Trophoblast cell (in vitro differentiated cells and primary cell): ENCODE measurements around the gene CNOT11. TPM values are rescaled to one million over a fixed set of nuclear protein-coding genes. Genes with fewer than 3 reads are reported as not detected.

Experiments
- DNase-seq, 2 donors: peaks; one replicate each; pipeline ENCODE4 v3.0.0-alpha.2; 2016
- H2AFZ ChIP-seq: 2 replicates; pipeline ENCODE4 v1.6.1; 2013; ENCODE audit warnings: low read length, moderate library complexity, mild to moderate bottlenecking; ENCODE audit not compliant: insufficient read depth, poor library complexity
- H2AK5ac ChIP-seq: 2 replicates; pipeline ENCODE4 v1.6.1; 2013; ENCODE audit warnings: mild to moderate bottlenecking, low read length
- H2BK120ac ChIP-seq: 2 replicates; pipeline ENCODE4 v1.6.1; 2013; ENCODE audit warnings: low read length, mild to moderate bottlenecking, moderate library complexity; ENCODE audit not compliant: insufficient read depth, poor library complexity
- H2BK12ac ChIP-seq: 2 replicates; pipeline ENCODE4 v1.6.1; 2013; ENCODE audit warnings: mild to moderate bottlenecking, low read length, moderate library complexity
- H2BK5ac ChIP-seq: 2 replicates; pipeline ENCODE4 v1.6.1; 2013; ENCODE audit warnings: low read length, low read depth, moderate library complexity, mild to moderate bottlenecking; ENCODE audit not compliant: poor library complexity
- H3K14ac ChIP-seq: 2 replicates; pipeline ENCODE4 v1.6.1; 2013; ENCODE audit warnings: mild to moderate bottlenecking, low read length
- H3K18ac ChIP-seq: 2 replicates; pipeline ENCODE4 v1.6.1; 2013; ENCODE audit warnings: mild to moderate bottlenecking, low read length
- H3K23ac ChIP-seq: 2 replicates; pipeline ENCODE4 v1.6.1; 2013; ENCODE audit warnings: low read length
- H3K27ac ChIP-seq: 2 replicates; pipeline ENCODE4 v1.5.1; 2013; ENCODE audit warnings: low read depth, mild to moderate bottlenecking, inconsistent platforms, low read length, moderate library complexity
- H3K27me3 ChIP-seq: 2 replicates; pipeline ENCODE4 v1.6.1; 2013; ENCODE audit warnings: inconsistent platforms, mild to moderate bottlenecking, low read length, moderate library complexity; ENCODE audit not compliant: insufficient read depth
- H3K36me3 ChIP-seq, 2 experiments: 1 replicate in 1 of 2; 2 replicates in 1 of 2; pipeline ENCODE4 v1.6.1; 2013; ENCODE audit warnings: low read length in 2 of 2, mild to moderate bottlenecking in 2 of 2, moderate library complexity in 1 of 2; ENCODE audit not compliant: insufficient read depth in 2 of 2, control insufficient read depth in 1 of 2
- H3K4ac ChIP-seq: 2 replicates; pipeline ENCODE4 v1.6.1; 2013; ENCODE audit warnings: low read depth, mild to moderate bottlenecking, low read length, moderate library complexity
- H3K4me1 ChIP-seq, 2 experiments: 1 replicate in 1 of 2; 2 replicates in 1 of 2; pipeline ENCODE4 v1.6.1; 2013; ENCODE audit warnings: low read length in 2 of 2, mild to moderate bottlenecking in 2 of 2, moderate library complexity in 1 of 2; ENCODE audit not compliant: insufficient read depth in 2 of 2, control insufficient read depth in 1 of 2
- H3K4me2 ChIP-seq: 2 replicates; pipeline ENCODE4 v1.6.1; 2013; ENCODE audit warnings: inconsistent platforms, mild to moderate bottlenecking, low read length, moderate library complexity
- H3K4me3 ChIP-seq: 2 replicates; pipeline ENCODE4 v1.5.1; 2013; ENCODE audit warnings: mild to moderate bottlenecking, low read depth, low read length, inconsistent platforms
- H3K79me1 ChIP-seq: one replicate; pipeline ENCODE4 v1.6.1; 2013; ENCODE audit warnings: low read length
- H3K79me2 ChIP-seq: 2 replicates; pipeline ENCODE4 v1.6.1; 2013; ENCODE audit warnings: low read length, mild to moderate bottlenecking; ENCODE audit not compliant: control insufficient read depth, insufficient read depth, poor library complexity
- H3K9ac ChIP-seq: 2 replicates; pipeline ENCODE4 v1.6.1; 2013; ENCODE audit warnings: mild to moderate bottlenecking, low read length
- H3K9me3 ChIP-seq: 2 replicates; pipeline ENCODE4 v1.6.1; 2013; ENCODE audit warnings: low read depth, mild to moderate bottlenecking, control low read depth, inconsistent platforms, low read length; ENCODE audit not compliant: insufficient read depth
- H4K12ac ChIP-seq: 2 replicates; pipeline ENCODE4 v1.6.1; 2013; ENCODE audit warnings: low read depth, mild to moderate bottlenecking, low read length, moderate library complexity
- H4K8ac ChIP-seq: 2 replicates; pipeline ENCODE4 v1.6.1; 2013; ENCODE audit warnings: low read depth, mild to moderate bottlenecking, low read length, moderate library complexity
- H4K91ac ChIP-seq: one replicate; pipeline ENCODE4 v1.6.1; 2013; ENCODE audit warnings: low read depth, mild to moderate bottlenecking, low read length, moderate library complexity
- WGBS: extraction: QIAGEN DNeasy Blood & Tissue Kit; methylation state at CpG from one replicate; pipeline ENCODE4 v1.1.7; 2013; ENCODE audit warnings: missing lambda C conversion rate; ENCODE audit not compliant: insufficient read length, insufficient coverage; ENCODE audit errors: extremely low coverage; 5-methylcytosine and 5-hydroxymethylcytosine counted together
- polyA plus RNA-seq: library from polyadenylated mRNA; stranded (reverse); fragments of 200-250 nt; gene quantifications from 2 replicates; pipeline ENCODE4 v1.2.3, GENCODE V29; 2013

CNOT11 gene
- 48.6 and 51.0 TPM in 2 replicates for polyA plus RNA-seq

DNA sequence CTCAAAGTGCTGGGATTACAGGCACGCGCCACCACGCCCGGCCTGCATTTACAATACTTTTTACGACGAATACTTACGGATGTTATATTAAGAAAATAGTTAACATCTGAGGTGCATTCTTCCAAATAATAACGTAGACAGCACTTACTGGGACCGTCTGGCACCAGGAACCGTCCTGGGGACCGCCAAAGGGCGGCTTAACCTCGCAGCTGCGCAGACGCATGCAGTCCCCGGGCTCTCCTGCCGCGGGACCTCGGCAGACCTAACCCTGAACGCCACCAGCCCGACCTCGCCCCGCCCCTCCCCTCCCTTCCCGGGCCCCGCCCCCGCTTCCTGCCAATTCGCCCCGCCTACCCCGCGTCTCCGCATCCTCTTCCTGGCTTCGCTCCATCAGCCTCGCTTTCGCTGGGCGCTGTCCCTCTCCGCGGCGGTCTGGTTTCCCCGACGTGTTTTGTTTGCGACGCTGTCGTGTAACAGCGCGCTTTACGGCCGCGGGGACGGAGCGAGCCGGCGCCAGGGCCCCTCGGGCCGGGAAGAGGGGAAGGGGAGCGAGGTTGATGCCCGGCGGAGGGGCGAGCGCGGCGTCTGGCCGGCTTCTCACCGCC is at the start of gene CNOT11:
Gene CNOT11, plus strand, starts transcription at position 479 of the 605 bp plus-strand sequence. Its CDS starts 79 bp downstream, at position 558.
- Histone ChIP-seq H2AK5ac (no peak within 1 kb of the TSS), H3K4me2 (peak within 1 kb of the TSS; percentile 83), H3K23ac (peak within 1 kb of the TSS; percentile 45), H2AFZ (peak within 1 kb of the TSS; percentile 84), H4K8ac (peak within 1 kb of the TSS; percentile 92), H2BK120ac (peak within 1 kb of the TSS; percentile 72), H3K14ac (peak within 1 kb of the TSS; percentile 91), H4K91ac (peak within 1 kb of the TSS; percentile 88), H2BK12ac (no peak within 1 kb of the TSS), H3K9ac (peak within 1 kb of the TSS; percentile 79), H3K79me2 (peaks cover 9% of the 10 kb centered on the region), H4K12ac (peak within 1 kb of the TSS; percentile 37), H3K27me3 (no peaks in the 10 kb centered on the region), H3K9me3 (no peaks in the 10 kb centered on the region), H3K79me1 (peaks cover 9% of the 10 kb centered on the region), H2BK5ac (peak within 1 kb of the TSS; percentile 89), H3K18ac (peak within 1 kb of the TSS; percentile 43), H3K36me3 (no peaks in the 10 kb centered on the region), H3K4ac (peak within 1 kb of the TSS; percentile 55), H3K4me1 (peaks cover 5 to 9% of the 10 kb centered on the region in 2 experiments), H3K27ac (peak within 1 kb of the TSS; percentile 89), H3K4me3 (peak within 1 kb of the TSS; percentile 86)
- no CpG with 5 or more reads among the region's 63 CpGs for WGBS
- peak; percentile 99 to 100 for DNase-seq

DNA sequence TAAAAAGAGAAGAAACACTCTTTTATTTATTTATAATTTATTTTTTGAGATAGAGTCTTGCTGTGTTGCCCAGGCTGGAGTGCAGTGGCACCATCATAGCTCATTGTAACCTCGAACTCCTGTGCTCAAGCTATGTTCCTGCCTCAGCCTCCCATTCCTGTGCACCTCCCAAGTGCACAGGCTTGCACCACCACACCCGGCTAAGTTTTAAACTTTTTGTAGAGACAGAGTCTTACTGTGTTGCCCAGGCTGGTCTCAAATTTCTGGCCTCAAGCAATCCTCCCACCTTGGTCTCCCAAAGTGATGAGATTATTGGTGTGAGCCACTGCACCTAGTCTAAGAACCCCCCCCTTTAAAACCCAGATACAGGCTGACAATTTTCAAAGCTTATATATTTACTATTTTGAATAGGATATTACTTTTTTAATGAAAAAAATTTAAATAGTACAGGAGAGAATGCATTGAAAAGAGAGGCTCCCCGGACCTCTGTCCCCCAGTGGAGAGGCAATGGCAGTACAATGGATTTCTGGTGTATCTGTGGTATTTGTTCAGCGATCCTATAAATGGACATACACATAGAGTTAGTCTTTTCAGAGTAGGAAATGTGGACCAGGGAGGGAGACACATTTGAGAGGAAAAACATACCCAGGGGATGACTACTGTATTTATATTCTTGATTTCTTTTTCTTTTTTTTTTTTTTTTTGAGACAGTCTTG is 48.1 kb upstream of the CNOT11 start:
- WGBS, result no CpG with 5 or more reads among the region's 4 CpGs
- Histone ChIP-seq H2AFZ (no peak overlapping the region), H3K4me3 (no peak overlapping the region), H4K12ac (no peak overlapping the region), H2BK5ac (no peak overlapping the region), H3K4ac (no peak overlapping the region), H3K4me1 (no peaks in the 10 kb centered on the region), H3K23ac (no peak overlapping the region), H3K4me2 (no peak overlapping the region), H3K18ac (no peak overlapping the region), H4K8ac (no peak overlapping the region), H3K27ac (no peak overlapping the region), H2BK120ac (no peak overlapping the region), H3K79me2 (no peaks in the 10 kb centered on the region), H3K79me1 (no peaks in the 10 kb centered on the region), H3K9ac (no peak overlapping the region), H2AK5ac (no peak overlapping the region), H3K36me3 (no peaks in the 10 kb centered on the region), H2BK12ac (no peak overlapping the region), H3K14ac (no peak overlapping the region), H3K27me3 (no peaks in the 10 kb centered on the region), H4K91ac (no peak overlapping the region), H3K9me3 (no peaks in the 10 kb centered on the region)
- no peak for DNase-seq

DNA sequence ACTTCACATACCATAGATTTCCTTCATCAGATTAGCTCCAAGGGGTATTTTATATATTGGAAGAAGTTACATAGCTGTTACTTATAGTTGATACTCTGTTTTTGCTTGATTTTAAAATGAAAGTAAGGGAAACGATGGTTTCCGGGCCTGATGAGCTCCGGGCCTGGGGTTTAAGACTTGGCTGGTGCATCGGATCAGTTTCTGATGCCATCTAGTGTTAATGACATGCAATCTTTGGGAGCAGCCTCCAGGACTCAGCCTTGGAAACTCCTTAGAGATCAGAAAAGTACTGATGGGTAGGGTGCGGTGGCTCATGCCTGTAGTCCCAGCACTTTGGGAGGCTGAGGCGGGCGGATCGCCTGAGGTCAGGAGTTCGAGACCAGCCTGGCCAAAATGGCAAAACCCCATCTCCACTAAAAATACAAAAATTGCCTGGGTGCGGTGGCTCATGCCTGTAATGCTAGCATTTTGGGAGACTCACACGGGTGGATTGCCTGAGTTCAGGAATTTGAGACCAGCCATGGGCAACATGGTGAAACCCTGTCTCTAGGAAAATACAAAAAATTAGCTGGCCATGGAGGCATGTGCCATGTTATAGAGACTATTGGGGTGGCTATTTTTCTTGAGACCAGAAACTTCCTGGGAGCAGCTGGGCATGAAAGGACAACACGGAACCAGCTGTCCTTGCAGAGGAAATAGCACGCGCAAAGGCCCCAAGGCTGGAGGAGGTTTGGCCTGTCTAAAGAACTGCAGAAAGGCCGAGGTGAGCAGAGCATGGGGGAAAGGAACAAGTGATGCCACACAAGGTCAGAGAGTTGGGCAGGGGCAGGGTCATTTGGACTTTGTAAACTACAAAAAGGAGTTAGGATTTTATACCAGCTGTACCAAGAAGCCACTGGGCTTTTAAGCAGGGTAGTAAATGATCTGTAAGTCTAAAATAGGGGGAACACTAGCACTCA is 46.9 kb upstream of the CNOT11 start:
- H3K14ac ChIP-seq, result no peak overlapping the region
- no peak overlapping the region for H2BK5ac ChIP-seq
- no peak overlapping the region for H3K27ac ChIP-seq
- no peak overlapping the region for H2BK12ac ChIP-seq
- no CpG with 5 or more reads among the region's 15 CpGs for WGBS
- H3K9me3 ChIP-seq, result no peaks in the 10 kb centered on the region
- no peak overlapping the region for H3K23ac ChIP-seq
- no peaks in the 10 kb centered on the region for H3K27me3 ChIP-seq
- H3K4me3 ChIP-seq, result no peak overlapping the region
- no peaks in the 10 kb centered on the region for H3K4me1 ChIP-seq
- no peak overlapping the region for H2AFZ ChIP-seq
- no peak overlapping the region for H2AK5ac ChIP-seq
- no peak overlapping the region for H4K12ac ChIP-seq
- DNase-seq, result peak; percentile 57 to 72
- H3K4ac ChIP-seq, result no peak overlapping the region
- no peak overlapping the region for H3K4me2 ChIP-seq
- H3K79me1 ChIP-seq, result no peaks in the 10 kb centered on the region
- H3K79me2 ChIP-seq, result no peaks in the 10 kb centered on the region
- no peak overlapping the region for H4K91ac ChIP-seq
- no peak overlapping the region for H3K18ac ChIP-seq
- H2BK120ac ChIP-seq, result no peak overlapping the region
- no peak overlapping the region for H4K8ac ChIP-seq
- H3K36me3 ChIP-seq, result no peaks in the 10 kb centered on the region
- no peak overlapping the region for H3K9ac ChIP-seq

DNA sequence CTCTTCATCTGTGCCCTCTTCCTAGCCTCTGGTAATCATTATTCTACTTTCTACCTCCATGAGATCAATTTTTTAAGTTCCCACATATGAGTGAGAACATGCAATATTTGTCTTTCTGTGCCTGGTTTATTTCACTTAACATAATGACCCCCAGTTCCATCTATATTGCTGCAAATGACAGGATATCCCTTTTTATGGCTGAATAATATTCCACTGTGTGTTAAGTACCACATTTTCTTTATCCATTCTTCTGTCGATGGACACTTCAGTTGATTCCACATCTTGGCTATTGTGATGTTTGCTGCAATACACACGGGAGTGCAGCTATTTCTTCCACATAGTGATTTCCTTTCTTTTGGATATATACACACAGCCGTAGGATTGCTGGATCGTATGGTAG is 43.9 kb upstream of the CNOT11 start:
- no peaks in the 10 kb centered on the region for H3K79me2 ChIP-seq
- WGBS, result no CpG with 5 or more reads among the region's 4 CpGs

More for the DNA sequence above, 43.9 kb upstream of the CNOT11 start:
- Histone ChIP-seq H3K27ac (no peak overlapping the region), H3K27me3 (no peaks in the 10 kb centered on the region), H2AFZ (no peak overlapping the region), H3K4me2 (no peak overlapping the region), H4K12ac (no peak overlapping the region), H2BK12ac (no peak overlapping the region), H3K4ac (no peak overlapping the region), H4K8ac (no peak overlapping the region), H4K91ac (no peak overlapping the region), H2BK120ac (no peak overlapping the region), H3K4me1 (no peaks in the 10 kb centered on the region), H3K36me3 (no peaks in the 10 kb centered on the region), H2AK5ac (no peak overlapping the region), H3K18ac (no peak overlapping the region), H3K4me3 (no peak overlapping the region), H2BK5ac (no peak overlapping the region), H3K14ac (no peak overlapping the region), H3K9ac (no peak overlapping the region), H3K23ac (no peak overlapping the region), H3K79me1 (no peaks in the 10 kb centered on the region), H3K9me3 (no peaks in the 10 kb centered on the region)
- no peak for DNase-seq
